GM12875 (cell line): ENCODE results near the gene PSIP1.
"Not testable (repeated sequence)": the region's sequence is repeated elsewhere in the genome, so short reads cannot be mapped to it uniquely, and the experiment has no call there.

ENCODE experiments used
- H3K4me3 ChIP-seq: one replicate; pipeline ENCODE4 v1.5.1; 2011; ENCODE audit warnings: low read depth, low read length, control low read depth
- CTCF ChIP-seq: IDR thresholded peaks from 2 replicates; pipeline ENCODE4 v1.5.1; 2011; ENCODE audit warnings: low read depth, mild to moderate bottlenecking, control low read depth, inconsistent platforms, low read length, moderate library complexity, borderline replicate concordance; ENCODE audit not compliant: insufficient read depth

PSIP1 gene

GRCh38 chr9:15541872-15542271 lies 31.1 kb upstream of the PSIP1 start:
- no peak overlapping the region for H3K4me3 ChIP-seq
- no peak for TF ChIP-seq CTCF

DNA sequence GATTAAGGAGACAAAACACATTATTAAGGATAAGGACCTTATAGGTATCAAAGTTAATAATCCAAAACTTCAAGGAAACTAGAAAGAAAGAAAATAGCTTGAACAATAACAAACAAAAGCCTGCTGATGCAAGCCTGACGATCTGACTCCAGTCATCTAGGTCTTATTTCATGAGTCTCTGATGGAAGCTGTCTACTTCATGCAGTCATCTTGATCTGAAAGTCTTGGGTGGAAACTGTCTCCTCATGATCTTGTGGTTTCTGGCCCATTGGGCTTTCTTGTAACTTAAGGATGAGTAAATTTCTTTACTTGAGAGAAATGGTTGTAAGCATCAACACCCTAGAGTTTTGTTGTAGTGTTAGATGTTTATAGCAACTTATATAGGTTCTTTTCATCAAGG lies 20.6 kb upstream of the PSIP1 start:
- TF ChIP-seq CTCF = no peak
- no peak overlapping the region for H3K4me3 ChIP-seq

DNA sequence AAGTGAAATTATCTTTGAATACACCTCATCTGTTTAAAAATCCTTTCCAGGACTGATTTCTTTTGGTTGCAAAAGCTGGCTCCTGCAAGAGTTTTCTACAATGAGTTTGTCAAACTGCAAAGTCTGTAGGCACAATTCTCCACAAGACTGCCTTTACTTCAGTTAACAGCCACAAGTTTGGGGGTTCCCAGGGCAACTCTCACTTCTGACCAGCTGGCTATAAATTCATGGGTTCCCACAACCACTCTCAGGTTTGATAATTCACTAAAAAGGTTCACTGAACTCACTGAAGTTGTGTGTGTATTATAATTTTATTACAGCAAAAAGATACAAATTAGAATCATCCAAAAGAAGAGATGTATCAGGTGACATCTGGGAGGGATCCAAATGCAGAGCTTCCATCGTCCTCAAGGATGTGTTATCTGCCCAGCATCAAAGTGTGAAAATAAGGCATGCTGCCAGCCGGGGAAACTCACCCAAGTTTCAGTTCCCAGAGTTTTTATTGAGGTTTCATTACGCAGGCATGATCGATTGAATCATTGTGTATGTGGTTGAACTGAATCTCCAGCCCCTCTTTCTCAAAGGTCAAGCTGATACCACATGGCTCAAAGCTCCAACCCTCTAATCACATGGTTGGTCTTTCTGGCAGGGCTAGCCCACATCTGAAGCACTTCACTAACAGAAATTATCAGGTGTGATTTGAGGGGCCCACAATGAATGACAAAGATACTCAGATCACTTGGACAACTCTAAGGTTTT lies 19.0 kb upstream of the PSIP1 start:
- H3K4me3 ChIP-seq = no peak overlapping the region
- no peak for TF ChIP-seq CTCF

- H3K4me3 ChIP-seq = not testable (repeated sequence)
Observed at GRCh38 chr9:15527035-15527434, 16.3 kb upstream of the PSIP1 start.

DNA sequence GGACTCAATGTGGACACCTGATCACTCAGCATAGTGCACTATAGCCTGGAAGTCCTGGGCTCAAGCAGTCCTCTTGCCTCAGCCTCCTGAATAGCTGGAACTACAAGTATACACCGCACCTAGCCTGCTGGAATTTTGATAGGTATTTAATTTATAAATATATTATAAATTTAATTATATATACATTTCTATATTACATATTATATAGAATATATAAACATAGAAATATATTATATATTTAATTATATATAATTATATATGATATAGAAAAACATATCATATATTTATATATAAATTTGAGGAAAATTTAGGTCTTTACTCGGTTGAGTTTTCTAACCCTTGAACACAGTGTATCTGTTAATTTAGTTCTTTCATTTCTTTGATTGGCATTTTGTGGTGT lies 15.2 kb upstream of the PSIP1 start:
- no peak for TF ChIP-seq CTCF

GRCh38 chr9:15524845-15525455 lies 14.2 kb upstream of the PSIP1 start:
- no peak for TF ChIP-seq CTCF
- no peak overlapping the region for H3K4me3 ChIP-seq

More for the DNA sequence above, 15.2 kb upstream of the PSIP1 start:
- H3K4me3 ChIP-seq = no peak overlapping the region

DNA sequence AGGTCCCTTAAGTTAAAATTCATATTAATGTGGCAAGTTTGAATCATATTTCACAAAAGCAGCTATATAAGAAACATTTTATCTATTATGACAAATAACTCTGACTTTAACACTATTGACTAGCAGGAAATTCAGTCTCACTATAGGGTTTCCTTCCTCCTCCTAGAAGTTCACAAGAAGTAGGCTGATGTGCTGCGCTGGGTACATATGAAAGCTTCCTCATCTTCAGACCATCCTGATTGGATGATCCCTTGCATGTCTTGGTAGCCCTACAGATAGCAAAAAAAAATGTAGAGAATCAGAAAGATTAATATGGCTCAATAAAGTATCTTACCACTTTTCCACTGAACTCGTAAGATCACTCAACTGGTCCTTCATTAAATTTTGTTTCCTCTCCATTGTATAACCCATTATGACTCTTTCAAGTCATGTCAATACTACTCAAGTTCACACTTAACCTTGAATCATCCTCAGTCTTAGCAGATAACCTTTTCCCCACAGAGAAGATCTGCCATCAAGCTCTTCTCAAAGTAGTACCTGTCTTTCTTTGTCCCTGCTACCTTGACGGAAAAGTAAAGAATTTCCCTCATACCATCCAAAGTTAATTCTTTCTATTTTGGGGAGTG lies 11.5 kb upstream of the PSIP1 start:
- TF ChIP-seq CTCF = no peak
- H3K4me3 ChIP-seq = no peak overlapping the region
